ENCODE data around the gene OR8J1. TPM values are rescaled to one million over a fixed set of nuclear protein-coding genes. Genes with fewer than 3 reads are reported as not detected.

OR8J1 gene
- total and polyA plus RNA-seq, 12 donors: not detected

- Histone ChIP-seq H3K4me1 (no peaks in the 10 kb centered on the region), H3K27ac (no peak overlapping the region), H3K36me3 (no peaks in the 10 kb centered on the region), H3K9me3 (peaks cover 0 to 16% (median 0%) of the 10 kb centered on the region in 11 donors), H3K27me3 (no peaks in the 10 kb centered on the region), H3K4me3 (no peak overlapping the region)
- no peak for TF ChIP-seq CTCF (IDR thresholded peaks at IDR 0.05)
- DNase-seq (no peak), ATAC-seq (no peak)
- 39 to 53% methylated on average over 3 of the region's 3 CpGs for WGBS, 2 donors
- intact Hi-C loops (cut with DNase I): no loop called here
These were observed 20.9 kb upstream of the OR8J1 start for GRCh38 chr11:56333156-56333555.

- DNase-seq (no peak), ATAC-seq (no peak)
- no peak overlapping the region for H3K27ac ChIP-seq
- TF ChIP-seq CTCF (IDR thresholded peaks at IDR 0.05): no peak
- H3K4me3 ChIP-seq: no peak overlapping the region
- no peaks in the 10 kb centered on the region for H3K4me1 ChIP-seq
- peaks cover 0 to 30% (median 2%) of the 10 kb centered on the region in 11 donors for H3K9me3 ChIP-seq
- intact Hi-C loops (cut with DNase I): no loop called here
- H3K27me3 ChIP-seq: no peaks in the 10 kb centered on the region
- no peaks in the 10 kb centered on the region for H3K36me3 ChIP-seq
These were observed 13.8 kb upstream of the OR8J1 start for GRCh38 chr11:56340289-56340688.

GRCh38 chr11:56345739-56346138, 8.4 kb upstream of the OR8J1 start, which contains the start of gene OR8K1:
Gene OR8K1, plus strand, starts transcription at chr11:56346039. Its CDS starts 0 bp downstream, at chr11:56346039.
- 88 to 90% methylated on average over 1 of the region's 1 CpG for WGBS, 2 donors
- H3K27me3 ChIP-seq: no peaks in the 10 kb centered on the region
- H3K4me1 ChIP-seq: no peaks in the 10 kb centered on the region
- H3K9me3 ChIP-seq: peaks cover 0 to 17% (median 0%) of the 10 kb centered on the region in 11 donors
- DNase-seq (no peak), ATAC-seq (no peak)
- no peak within 1 kb of the TSS for H3K27ac ChIP-seq
- no peak within 1 kb of the TSS for H3K4me3 ChIP-seq
- no peak for TF ChIP-seq CTCF (IDR thresholded peaks at IDR 0.05)
- H3K36me3 ChIP-seq: no peaks in the 10 kb centered on the region
- intact Hi-C loops (cut with DNase I): no loop called here

GRCh38 chr11:56375324-56375723, 21.2 kb downstream of the OR8J1 start, which contains the start of gene OR8U1:
Gene OR8U1, plus strand, starts transcription at chr11:56375624. Its CDS starts 0 bp downstream, at chr11:56375624.
- H3K9me3 ChIP-seq: peaks cover 0 to 8% (median 0%) of the 10 kb centered on the region in 11 donors
- DNase-seq (no peak), ATAC-seq (no peak)
- H3K4me3 ChIP-seq: no peak within 1 kb of the TSS
- no peak within 1 kb of the TSS for H3K27ac ChIP-seq
- WGBS, 2 donors: 75 to 81% methylated on average over 2 of the region's 2 CpGs
- no peaks in the 10 kb centered on the region for H3K27me3 ChIP-seq
- intact Hi-C loops (cut with DNase I): no loop called here
- TF ChIP-seq CTCF (IDR thresholded peaks at IDR 0.05): no peak
- no peaks in the 10 kb centered on the region for H3K4me1 ChIP-seq
- H3K36me3 ChIP-seq: no peaks in the 10 kb centered on the region

Measured in heart right ventricle (tissue), 16 donors.